GM04504 (cell line): ENCODE measurements around the gene KAZN.

Experiments
- DNase-seq: peaks from one replicate; pipeline ENCODE4 v3.0.0-alpha.2; 2012; ENCODE audit warnings: low read depth

Gene KAZN

DNA sequence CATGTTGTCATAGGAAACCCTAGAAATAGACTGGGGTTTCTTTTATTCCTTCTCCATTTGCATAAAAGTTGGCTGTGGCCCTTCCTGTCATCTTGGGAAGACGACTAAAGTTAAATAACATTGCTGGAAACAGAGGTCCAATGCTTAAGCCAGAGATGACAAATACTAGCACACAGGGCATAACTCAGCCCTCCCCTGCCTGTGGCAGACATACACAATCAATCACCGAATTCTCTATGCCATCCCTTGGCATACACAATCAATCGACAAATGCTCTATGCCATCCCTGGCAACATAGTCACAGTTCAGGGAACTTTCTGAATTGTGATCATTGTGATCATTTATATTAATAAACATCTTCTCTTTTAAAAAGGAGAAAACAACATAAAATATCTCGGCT lies 229.4 kb downstream of the KAZN start:
- no peak for DNase-seq

- no peak for DNase-seq
Measured at GRCh38 chr1:14828665-14829064, 230.2 kb downstream of the KAZN start.

DNA sequence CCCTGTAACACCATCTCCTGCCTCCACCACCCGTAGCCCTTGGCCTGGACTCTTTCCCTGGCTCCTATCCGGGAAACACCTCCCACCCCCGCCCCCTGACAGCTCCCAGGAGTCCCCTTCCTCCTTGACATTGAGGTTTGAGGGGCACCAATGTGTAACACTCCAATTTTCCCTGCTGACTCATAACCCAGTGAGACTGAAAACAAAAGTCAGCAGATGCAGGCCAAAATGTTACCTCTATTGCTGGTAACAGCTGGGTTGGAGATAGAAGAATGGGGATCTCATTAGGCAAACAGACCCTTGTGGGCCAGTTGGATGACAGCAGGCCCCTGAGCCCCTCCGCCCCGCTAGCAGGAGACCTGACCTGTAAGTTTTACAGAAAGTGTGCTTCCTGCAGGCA lies 237.2 kb downstream of the KAZN start:
- no peak for DNase-seq

DNA sequence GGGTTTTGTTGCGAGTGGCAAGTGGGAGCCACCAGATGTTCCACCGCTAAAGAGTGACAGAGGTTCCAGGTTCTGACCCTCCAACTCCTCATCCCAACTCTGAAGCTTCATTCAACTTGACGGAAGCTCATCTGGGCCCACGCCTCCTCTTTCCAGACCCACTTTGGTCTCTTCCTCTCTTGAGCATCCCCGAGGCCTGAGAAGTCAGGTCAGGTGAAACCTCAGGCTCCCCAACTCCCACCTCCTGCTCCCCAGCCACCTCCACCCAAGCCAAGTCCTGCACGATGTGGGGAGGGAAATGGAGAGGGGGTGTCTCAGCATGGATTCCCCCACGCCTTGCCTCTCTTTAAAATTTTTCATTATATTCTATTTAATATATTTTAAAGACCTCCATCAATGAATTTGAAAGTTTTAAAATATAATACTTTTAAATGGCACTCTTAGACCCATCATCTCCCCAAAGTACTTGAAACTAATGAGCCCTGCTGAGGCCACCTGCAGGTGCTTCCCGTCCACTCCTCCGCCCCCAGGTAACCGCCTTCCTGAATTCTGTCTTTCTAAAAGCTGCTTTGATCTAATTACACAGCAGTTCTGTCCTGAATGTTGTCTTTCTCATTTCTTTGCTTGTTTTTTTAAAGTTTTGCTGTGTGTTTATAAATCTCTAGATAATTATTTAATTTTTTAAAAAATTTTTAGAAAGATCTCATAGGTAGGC lies 238.1 kb downstream of the KAZN start:
- no peak for DNase-seq

GRCh38 chr1:14840374-14840773 lies 241.9 kb downstream of the KAZN start:
- no peak for DNase-seq

- no peak for DNase-seq
Measured at GRCh38 chr1:14841456-14841855, 243.0 kb downstream of the KAZN start.

DNA sequence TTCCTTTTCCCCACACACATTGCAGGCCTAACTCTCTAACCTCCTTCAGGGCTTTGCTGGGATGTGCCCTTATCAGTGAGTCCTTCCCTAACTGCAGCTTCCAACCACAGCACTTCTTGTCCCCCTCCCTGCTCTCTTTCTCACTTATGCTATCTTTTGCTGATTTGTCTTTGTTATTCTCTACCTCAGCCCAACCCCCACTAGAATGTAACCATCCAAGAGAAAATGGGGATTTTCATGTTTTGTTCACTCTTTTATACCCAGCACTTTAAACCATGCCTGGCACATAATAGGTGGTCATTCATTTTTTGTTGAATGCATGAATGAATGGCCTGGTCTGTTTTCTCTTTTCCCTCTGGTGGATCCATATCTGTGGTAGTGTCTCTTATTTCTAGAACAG lies 243.5 kb downstream of the KAZN start:
- DNase-seq: no peak

- no peak for DNase-seq
Measured at GRCh38 chr1:14842361-14842760, 243.9 kb downstream of the KAZN start.

GRCh38 chr1:14842891-14843290 lies 244.4 kb downstream of the KAZN start:
- DNase-seq: no peak

- DNase-seq: no peak
Measured at GRCh38 chr1:14843525-14843924, 245.0 kb downstream of the KAZN start.

- no peak for DNase-seq
Measured at GRCh38 chr1:14844356-14844755, 245.9 kb downstream of the KAZN start.

GRCh38 chr1:14844923-14845617 lies 246.6 kb downstream of the KAZN start:
- no peak for DNase-seq

DNA sequence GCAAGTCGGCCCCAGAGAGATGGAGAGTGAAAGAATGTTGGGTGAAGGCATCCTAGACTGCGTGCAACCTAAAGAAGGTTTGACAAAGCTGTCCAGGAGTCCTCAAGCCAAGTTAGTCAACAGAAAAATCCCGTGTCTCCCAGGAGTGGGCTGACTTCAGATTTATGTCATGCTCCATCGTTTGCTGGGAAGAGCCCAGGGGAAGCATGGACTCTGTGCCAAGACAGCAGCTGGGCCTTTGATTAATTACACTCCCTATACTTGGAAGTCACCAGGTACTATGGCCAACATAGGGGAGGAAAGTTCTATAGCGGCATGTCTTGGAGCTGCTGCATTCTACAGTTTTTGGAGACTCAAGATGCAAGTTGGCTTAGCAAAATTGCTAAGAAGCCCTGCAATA lies 247.4 kb downstream of the KAZN start:
- no peak for DNase-seq

GRCh38 chr1:14846688-14847087 lies 248.2 kb downstream of the KAZN start:
- DNase-seq: no peak

- DNase-seq: no peak
Measured at GRCh38 chr1:14848203-14848602, 249.7 kb downstream of the KAZN start.

DNA sequence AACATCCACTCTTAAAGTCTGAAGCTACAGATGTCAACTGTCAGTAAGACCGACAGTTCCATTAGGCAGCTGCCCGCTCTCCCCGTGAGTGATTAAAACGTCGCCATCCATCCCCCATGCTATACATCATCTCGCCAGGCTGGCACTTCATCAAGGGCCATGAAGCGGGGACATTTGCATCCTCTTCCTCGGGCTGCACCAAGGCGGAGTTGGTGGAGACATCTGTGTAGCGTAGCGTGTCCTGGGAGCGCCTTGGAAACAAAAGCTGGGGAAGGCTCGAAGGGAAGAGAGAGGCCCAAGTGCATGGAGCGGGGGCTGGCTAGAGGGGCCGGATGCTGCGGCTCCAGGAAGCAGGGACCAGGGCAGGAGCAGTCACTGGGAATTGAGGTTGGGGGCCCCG lies 250.1 kb downstream of the KAZN start:
- DNase-seq: no peak

GRCh38 chr1:14849038-14849437 lies 250.6 kb downstream of the KAZN start:
- DNase-seq: no peak

- no peak for DNase-seq
Measured at GRCh38 chr1:14850563-14850962, 252.1 kb downstream of the KAZN start.

- no peak for DNase-seq
Measured at GRCh38 chr1:14851760-14852159, 253.3 kb downstream of the KAZN start.

DNA sequence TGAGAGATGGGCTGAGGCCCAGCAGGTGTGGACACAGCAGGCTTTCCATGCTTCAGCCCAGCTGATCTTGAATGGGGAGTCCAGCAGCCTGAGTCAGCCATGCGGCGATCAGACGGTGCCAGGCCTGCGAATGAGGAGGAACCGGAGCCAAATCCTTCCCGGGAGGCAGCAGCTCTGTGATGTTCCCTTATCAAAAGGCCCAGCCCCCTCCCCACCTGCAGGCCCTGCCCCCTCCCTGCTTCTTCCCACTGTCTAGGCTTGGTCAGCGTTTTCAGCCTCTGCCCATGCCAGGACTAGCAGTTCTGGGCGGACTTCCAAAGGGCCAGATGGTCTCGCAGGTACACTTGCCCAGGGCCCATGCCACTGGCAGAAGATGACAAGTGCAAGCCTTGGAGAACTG lies 253.8 kb downstream of the KAZN start:
- no peak for DNase-seq

DNA sequence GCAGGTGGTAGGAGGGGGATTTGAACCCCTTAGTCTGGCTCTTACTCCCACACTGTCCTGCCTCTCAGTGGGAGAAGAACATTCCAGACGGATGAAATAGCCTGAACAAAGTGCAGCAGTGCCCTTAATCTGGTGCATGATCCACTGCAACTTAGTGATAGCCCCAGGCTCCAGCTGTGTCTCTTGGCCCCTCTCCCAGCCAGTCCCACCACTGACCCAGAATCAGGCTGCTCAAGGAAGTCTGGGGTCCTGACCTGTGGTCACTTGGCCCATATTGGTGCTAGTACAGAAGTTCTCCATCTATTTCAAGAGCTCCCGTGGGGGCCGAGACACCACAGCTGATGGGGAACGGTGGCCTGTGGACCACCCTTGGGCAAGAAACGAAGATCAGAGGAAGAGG lies 255.0 kb downstream of the KAZN start:
- DNase-seq: no peak

DNA sequence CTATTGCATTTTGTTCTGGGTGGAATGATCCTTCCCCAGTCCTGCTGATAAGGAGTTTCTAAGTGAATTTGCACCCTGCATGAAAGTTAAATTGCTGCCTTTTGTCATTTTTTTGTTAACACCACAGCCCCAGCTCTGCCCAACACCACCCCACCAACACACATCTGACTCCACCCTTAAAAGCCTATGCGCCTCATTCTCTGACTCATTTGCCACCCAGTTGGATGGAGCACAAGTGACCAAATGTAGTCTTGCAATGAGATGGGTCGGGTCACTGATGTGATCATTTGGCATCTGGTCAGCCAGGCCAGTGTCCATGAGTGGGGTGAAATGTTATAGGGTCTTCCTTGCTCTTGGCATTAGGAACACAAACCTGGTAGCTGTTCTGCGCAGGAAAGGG lies 256.8 kb downstream of the KAZN start:
- DNase-seq: no peak

GRCh38 chr1:14855801-14856200 lies 257.3 kb downstream of the KAZN start:
- no peak for DNase-seq
